GDM1 (cell line): ENCODE data around the gene CACNA1B.
"Not testable (repeated sequence)": the region's sequence is repeated elsewhere in the genome, so short reads cannot be mapped to it uniquely, and the experiment has no call there.

Experiments
- DNase-seq: peaks from one replicate; lab custom pipeline; 2025; lab: John Stamatoyannopoulos, UW

Gene CACNA1B

DNA sequence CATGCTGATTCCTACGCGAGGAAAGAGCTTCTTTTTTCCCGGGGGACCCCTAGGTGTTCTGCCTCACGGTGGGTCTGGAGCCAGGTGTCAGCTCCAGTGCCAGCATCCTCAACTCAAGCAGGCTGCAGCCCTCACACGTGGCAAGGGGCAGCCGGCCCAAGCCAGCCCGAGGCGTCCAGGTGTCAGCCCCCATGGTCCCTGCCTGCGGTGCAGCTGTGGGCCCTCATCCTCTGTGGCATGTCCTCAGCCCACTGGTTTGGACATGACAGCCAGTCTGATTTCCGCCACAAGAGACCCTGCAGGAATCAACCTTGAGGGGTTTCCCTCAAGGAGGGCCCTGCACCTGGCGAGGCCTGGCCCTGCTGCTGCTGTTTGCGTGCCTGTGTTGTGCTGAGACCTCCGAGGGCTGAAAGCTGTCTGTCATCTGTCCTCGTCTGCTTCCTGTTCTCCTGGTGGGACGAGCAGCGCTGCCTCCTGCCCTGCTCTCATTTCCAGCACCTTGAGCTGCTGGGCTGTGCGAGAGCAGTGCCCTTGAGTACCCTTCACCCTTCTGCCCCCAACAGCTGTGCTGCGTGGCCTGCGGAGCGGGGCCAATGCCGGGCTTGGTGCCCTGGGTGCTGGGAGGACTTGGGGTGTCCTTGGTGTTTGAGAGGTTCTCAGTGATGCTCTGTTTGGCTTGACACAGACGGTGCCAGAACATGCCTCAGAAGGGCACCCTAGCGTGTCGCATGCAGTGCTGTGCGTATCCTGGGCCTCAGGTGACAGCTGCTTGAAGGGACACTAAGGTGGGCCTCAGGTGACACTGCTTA lies 137.6 kb downstream of the CACNA1B start:
- no peak for DNase-seq

DNA sequence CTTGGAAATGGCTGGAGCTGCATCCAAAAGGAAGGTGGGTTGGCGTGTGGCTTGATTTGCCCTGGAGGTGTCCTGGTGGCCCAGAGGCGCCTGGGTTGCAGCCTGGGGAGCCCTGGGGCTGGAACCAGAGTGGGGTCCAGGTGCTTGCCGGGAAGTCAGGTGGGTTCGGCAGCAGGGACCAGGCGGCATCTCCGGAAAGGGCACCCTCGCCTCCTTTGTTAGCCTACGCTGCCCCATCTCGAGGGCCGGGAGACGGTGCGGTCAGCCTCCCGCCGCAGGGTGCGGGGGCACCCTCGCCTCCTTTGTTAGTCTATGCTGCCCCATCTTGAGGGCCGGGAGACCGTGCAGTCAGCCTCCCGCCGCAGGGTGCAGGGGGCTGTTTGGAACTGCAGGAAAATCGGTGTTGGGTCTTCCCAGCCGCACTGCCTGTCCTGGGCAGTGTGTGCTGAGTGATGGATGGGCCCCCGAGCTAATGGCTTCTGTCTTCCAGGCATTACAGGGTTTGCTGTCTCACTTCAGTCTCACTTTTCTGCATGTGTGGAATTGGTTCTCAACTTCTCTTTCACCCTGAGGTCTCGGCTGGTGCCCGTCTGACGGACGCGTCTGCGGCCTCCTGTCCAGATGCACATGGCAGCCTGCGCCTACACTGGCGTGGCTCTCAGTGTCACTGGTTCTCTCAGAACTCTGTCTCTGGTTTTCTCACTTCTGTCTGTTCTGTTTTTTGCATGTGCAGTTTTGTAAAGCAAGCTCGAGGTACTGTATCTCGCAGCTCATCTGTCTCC lies 139.0 kb downstream of the CACNA1B start:
- DNase-seq, result no peak

DNA sequence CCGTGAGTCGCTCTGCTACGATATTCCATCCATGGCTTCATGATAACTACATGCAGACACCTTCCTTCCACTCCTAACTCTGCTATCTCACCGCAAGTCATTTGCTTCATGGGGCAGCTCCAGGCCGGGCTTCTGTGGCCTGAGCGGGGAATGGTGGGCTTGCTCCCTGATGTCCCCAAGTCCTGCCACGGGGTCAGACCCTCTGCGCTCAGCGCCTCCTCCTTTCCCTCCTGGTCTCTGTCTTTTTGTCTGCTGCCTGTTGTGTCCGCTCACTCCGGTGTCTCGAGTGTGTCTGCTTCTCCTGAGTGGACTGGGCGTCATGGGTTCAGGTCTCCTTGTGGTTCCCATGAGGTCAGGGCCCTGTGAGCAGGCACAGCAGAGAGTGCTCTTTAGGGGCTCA lies 139.6 kb downstream of the CACNA1B start:
- DNase-seq, result no peak

DNA sequence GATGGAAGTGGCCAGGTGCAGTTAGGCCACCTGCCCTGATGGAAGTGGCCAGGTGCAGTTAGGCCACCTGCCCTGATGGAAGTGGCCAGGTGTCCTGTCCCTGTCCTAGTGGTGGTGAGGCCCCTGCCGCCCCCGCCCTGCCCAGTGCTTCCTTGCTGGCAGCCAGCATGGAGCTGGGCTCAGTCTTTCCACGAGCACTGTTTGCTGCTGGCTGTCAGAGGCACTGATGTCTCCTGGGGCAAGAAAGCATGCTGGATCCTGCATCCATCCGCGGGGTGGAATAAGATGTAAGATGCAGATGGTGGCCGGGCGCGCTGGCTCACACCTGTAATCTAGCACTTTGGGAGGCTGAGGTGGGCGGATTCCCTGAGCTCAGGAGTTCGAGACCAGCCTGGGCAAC lies 141.9 kb downstream of the CACNA1B start:
- not testable (repeated sequence) for DNase-seq

DNA sequence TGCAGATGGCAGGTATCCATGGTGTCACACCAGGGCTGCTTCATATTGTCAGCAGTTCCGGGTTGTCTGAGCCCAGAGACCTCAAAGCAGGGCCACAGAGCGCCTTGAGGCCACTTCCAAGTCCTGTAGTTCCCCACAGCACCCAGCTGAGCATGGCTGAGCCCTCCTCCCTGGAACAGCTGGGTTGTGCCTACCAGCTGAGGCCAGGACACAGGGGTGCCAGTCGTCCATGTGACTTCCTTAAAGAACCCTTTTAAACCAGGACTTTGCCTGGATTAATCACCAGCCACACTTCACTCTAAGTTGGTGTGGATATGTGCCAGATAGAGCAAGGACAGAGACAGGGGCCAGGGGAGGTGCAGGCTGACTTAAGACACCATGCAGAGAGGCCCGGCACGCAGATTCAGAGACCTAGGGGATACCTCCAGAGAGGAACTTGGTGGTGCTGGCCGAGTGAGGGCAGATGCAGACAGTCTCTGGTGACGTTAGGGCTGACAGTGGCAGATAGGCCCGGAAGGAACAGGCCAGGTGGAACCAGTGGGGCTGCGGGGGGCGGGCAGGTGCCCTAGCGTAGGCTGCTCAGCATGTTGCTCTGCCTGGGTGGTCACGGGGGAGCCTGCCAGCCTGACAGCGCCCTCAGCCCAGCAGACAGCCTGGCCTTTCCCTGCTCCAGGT lies 142.7 kb downstream of the CACNA1B start:
- DNase-seq, result no peak

DNA sequence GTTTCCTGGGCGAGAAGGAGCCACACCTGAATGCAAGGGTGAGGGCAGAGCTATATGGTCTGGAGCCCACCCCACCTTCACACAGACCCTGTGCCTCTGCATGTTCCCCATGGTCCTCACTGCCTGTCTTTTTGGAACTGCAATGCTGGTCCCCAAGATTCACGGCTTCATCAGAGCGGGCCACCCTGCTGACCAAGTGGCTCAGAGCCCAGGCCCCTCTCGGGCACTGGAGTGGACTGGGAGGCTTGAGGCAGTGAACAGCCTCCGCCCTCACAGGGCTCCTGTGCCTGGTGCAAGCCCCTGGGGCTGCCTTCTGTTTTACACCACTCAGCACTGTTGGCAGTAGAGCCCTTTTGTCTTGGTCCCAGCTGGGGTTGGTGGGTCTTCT lies 143.2 kb downstream of the CACNA1B start:
- no peak for DNase-seq

DNA sequence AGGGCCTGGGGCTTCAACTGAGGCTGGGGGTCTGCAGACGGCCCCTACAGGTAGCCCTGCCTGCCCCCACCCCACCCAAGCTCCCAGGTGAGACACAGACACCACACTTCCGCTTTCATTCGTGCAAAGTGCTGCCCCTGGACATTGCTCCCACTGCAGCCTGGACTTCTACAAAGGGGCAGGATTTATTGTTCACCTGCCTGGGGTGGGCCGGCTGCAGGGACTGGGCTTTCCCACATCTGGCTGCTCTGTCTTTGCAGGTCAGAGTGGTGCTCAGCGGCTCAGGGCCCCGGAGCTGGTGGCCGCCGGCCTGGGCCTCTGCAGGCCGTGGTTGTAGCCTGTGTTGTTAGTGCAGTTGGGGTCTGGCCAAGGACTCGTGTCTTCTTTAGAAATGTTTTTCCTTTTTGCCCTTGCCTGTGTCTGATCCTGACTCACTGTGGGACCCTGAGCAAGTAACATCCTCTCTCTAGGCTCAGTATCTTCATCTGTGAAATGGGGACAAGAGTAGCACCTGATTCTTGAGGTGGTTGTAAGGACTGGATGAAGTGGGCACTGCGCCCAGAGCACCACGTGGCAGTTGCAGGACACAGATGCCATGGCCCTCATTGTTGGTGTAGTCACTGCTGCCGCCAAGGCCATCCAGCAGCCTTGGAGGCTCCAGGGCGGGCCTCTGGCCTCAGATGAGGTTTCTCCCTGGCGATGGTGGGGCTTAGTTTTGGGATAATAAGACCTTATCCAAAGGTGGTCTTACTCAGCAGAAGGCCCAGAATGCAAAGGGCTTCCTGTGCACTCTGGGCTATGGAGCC lies 143.9 kb downstream of the CACNA1B start:
- no peak for DNase-seq

DNA sequence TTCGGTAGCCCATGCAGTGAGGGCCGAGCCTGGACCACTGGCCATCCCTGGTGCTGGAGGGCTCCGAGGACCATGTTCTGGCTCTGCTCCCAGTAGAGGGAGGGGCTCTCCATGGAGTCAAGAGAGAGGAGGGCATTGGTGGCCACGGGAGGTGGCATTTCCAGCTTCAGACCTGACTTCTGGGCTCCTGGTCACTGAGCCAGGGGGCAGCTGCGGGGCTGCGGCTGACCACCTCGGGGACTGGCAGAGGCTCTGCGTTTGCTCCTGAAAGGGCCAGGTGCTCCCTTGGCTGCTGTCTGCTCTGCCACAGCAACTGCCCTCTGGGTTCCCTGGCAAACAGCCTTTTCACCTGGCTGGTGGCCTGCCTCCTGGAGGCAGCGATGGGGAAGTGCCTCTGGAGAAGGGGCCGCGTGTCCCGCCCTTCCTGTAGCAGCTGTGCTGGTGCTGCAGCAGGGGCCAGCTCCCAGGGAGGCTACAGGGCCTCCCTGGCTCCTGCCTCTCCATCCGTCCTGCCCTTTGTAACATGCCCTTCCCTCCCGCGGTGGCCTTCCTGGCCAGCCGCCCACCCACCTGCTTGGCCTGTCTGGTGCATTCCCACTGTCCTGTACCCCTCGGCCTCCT lies 144.6 kb downstream of the CACNA1B start:
- no peak for DNase-seq

DNA sequence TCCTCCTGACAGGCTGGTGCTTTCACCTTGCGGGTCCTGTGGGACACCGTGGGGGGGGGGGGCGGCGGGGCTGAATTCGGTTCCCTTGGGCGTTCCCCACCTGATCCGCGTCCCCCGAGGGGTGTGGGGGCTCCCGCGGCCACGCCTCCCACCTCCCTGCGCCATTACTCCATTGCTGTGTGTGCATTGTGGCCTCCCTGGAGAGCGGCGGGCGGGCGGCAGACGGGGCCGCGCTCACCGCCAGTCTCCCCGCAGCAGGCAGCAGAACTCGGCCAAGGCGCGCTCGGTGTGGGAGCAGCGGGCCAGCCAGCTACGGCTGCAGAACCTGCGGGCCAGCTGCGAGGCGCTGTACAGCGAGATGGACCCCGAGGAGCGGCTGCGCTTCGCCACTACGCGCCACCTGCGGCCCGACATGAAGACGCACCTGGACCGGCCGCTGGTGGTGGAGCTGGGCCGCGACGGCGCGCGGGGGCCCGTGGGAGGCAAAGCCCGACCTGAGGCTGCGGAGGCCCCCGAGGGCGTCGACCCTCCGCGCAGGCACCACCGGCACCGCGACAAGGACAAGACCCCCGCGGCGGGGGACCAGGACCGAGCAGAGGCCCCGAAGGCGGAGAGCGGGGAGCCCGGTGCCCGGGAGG lies 145.3 kb downstream of the CACNA1B start:
- DNase-seq, result no peak

DNA sequence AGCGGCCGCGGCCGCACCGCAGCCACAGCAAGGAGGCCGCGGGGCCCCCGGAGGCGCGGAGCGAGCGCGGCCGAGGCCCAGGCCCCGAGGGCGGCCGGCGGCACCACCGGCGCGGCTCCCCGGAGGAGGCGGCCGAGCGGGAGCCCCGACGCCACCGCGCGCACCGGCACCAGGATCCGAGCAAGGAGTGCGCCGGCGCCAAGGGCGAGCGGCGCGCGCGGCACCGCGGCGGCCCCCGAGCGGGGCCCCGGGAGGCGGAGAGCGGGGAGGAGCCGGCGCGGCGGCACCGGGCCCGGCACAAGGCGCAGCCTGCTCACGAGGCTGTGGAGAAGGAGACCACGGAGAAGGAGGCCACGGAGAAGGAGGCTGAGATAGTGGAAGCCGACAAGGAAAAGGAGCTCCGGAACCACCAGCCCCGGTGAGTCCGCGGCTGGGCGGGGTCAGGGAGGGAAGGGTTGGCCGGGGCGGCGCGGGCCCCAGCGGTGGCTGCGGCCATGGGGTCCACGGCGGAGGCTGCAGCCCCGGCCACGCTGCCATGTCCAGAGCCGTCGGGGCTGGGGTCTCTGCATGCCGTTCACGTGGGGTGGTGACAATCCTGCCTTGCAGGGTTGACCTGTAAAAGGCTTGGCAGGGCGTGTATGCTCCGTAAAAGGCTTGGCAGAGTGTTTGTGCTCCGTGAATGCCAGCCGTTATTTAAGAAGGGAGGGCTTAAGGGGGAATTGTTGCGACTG lies 146.0 kb downstream of the CACNA1B start:
- DNase-seq, result no peak

DNA sequence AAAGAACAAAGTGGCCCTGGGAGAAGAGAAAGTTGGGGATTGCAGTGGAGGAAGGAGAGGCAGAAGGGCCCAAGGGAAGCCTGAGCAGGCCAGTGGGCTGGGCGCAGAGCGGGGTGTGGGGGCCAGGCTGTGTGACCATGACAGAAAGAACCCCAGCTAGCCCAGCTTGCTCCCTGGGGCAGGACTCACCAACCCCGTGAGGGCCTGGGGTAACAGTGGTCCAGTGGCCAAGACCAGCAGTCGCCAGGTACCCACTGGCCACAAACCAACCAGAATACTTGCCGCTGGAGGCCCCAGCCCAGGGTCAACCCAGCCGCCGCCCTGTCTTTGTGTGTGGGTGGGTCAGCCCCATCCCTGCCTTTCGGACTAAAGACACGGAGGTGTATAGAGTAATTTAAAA lies 146.5 kb downstream of the CACNA1B start:
- no peak for DNase-seq

DNA sequence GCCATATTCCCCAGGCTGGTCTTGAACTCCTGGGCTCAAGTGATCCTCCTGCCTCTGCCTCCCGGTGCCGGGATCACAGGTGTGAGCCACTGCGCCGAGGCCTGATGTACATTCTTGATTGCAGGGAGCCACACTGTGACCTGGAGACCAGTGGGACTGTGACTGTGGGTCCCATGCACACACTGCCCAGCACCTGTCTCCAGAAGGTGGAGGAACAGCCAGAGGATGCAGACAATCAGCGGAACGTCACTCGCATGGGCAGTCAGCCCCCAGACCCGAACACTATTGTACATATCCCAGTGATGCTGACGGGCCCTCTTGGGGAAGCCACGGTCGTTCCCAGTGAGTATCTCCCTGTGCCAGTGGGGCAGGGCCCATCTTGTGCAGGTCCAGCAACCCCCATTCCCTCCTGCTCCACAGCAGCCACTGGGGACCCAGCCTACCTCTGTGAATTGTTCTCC lies 147.3 kb downstream of the CACNA1B start:
- DNase-seq, result no peak

DNA sequence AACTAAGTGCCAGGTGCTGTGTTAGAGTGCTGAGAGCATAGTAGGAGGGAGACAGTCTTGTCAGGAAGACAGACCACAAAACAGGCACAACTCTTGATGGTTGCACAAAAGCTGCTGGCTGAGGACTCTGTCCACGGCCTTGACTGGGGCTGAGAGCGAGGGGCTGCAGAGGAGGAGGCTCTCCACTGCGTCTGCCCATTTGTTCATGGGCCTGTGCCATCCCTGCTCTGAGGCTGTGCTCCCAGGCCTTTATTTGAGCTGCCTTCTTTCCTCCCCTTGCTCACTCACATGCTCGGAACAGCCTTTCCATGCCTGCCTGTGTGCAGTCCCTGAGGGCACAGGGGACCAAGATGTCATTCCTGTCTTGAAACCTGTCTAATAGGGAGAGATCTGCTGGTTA lies 147.8 kb downstream of the CACNA1B start:
- DNase-seq, result no peak

DNA sequence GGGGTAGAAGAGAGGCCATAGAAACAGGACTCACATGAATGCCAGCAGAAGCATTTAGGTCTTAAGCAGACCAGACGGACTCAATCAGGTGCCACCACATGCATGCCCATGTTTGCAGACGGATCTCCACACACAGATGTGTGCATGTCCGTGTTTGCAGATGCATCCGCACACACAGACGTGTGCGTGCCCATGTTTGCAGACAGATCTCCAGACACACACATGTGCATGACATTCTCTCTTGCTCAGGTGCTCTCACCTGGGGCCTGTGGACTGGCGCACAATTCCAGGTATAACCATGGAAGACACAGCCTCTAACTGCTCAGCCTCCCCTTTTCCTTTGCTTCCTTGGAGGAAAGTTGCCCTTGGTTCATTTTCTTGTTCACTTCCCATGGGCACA lies 148.3 kb downstream of the CACNA1B start:
- DNase-seq, result no peak

DNA sequence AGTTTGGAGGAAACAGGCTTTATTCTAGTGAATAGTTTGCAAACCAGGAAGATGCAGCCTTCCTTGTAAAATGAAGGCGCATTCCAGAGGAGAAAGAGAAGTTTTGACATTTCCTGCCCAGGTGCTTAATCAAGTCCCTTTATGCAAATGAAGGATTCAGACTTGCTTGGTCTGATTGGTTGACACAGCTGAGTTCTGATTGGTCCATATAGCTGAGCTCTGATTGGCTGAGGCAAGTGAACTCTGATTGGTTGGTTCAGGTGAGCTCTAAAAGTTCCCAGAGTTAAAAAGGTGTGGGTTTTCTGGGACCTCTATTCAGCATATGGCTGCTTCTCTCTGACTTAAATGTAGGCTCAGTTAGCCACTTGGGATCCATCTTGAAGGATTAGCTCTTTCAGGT lies 151.0 kb downstream of the CACNA1B start:
- DNase-seq, result no peak

DNA sequence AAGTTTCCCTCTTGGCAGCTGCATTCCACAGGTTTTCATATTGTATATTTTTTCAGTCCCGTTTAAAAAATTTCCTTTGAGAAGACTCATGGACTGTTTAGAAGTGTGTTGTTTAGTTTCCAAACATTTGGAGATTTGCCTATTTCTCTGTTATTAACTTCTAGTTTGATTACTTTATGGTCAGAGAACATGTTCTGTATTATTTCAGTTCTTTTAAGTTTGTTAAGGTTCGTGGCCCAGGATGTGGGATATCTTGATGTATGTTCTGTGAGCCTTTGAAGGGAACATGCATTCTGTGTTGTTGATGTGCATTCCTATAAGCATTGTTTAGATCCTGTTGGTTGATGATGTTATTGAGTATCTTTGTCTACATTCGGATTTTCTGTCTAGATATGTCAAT lies 153.6 kb downstream of the CACNA1B start:
- DNase-seq, result no peak

DNA sequence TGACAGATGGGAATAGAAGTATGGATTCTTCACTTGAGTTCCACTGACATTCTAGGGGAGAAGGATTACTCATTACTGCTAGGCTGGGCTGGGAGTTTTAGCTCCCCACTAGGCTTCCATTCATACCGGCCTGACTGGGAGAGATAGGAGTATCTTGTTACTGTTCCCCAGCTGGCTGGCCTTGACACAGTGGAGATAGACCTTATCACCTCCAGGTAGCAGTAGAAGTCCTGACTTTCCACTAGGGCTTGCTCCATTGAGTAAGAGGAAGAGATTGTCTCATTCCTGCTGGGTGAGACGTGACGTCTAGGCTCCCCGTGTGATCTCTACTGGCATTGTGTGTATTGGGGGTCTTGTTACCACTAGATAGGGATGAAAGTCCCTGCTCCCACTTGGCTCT lies 156.4 kb downstream of the CACNA1B start:
- DNase-seq, result no peak

DNA sequence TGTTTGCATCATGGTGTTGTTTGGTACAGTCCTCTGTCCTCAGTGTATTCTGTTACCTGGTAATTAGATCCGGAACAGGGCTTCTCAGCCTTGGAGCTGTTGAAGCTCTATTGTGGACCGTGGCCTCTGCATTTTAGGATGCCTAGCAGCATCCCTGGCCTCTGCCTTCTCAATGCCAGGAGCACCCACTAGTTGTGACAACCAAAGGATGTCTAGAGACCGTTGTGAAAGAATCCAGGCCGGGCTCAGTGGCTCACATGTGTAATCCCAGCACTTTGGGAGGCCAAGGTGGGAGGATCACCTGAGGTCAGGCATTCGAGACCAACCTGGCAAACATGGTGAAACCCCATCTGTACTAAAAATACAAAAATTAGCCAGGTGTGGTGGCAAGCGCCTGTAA lies 159.6 kb downstream of the CACNA1B start:
- no peak for DNase-seq

DNA sequence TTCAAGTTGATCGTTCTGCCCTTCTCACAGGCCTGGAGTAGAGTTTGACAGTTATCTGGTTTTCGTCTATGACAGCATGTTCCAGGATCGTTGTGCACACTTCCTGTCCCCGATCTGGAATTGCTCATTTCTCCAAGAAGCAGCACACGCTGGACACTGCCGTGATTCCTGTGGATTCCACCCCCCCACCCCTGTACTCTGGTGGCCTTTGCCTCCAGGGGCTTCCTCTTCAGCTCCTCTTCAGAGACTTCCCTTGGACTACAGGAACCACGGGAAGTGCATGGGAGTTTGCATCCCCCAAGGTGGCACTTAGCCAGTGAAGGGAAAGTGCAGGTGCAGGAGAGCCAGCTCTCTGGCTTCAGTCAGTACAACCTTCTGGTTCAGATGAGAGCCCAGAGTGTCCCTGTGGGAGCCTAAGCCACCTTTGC lies 160.7 kb downstream of the CACNA1B start:
- DNase-seq, result no peak
